Measurements from ENCODE around the gene ANKRD13A. TPM values are rescaled to one million over a fixed set of nuclear protein-coding genes. Genes with fewer than 3 reads are reported as not detected.

Gene ANKRD13A
- total and polyA plus RNA-seq, 2 of the 13 experiments (the other 11 are each of a cell fraction or from before 2014, with no cell fraction given): 34.1 to 41.6 TPM

GRCh38 chr12:110048242-110049027 lies 49.2 kb downstream of the ANKRD13A start, which contains the start of gene C12orf76 (continued):
- no peak for TF ChIP-seq ZSCAN30 (CRISPR knock-in tag; IDR thresholded peaks at IDR 0.05)
- TF ChIP-seq ZNF33B (CRISPR knock-in tag; IDR thresholded peaks at IDR 0.05): no peak
- TF ChIP-seq HMG20A (CRISPR knock-in tag; IDR thresholded peaks at IDR 0.05; ENCODE audit: borderline replicate concordance): peak; percentile 46; the same call in 1 of the 2 replicates
- peak; percentile 84; the same call in 1 of the 2 replicates for TF ChIP-seq RFXAP (CRISPR knock-in tag; IDR thresholded peaks at IDR 0.05; ENCODE audit: borderline replicate concordance)
- peak; percentile 84 for TF ChIP-seq ZNF883 (CRISPR knock-in tag; IDR thresholded peaks at IDR 0.05; ENCODE audit: not compliant biosample characterization)
- TF ChIP-seq ZNF30 (CRISPR knock-in tag; IDR thresholded peaks at IDR 0.05): no peak
- TF ChIP-seq FOXK2 (IDR thresholded peaks at IDR 0.05): no peak
- no peak for TF ChIP-seq KLF9 (CRISPR knock-in tag; IDR thresholded peaks at IDR 0.05; ENCODE audit: low read depth)
- TF ChIP-seq MEF2D (CRISPR knock-in tag; IDR thresholded peaks at IDR 0.05): peak; percentile 85
- no peak for TF ChIP-seq ZNF432 (CRISPR knock-in tag; IDR thresholded peaks at IDR 0.05; ENCODE audit: borderline replicate concordance)
- TF ChIP-seq, protein P1, sequence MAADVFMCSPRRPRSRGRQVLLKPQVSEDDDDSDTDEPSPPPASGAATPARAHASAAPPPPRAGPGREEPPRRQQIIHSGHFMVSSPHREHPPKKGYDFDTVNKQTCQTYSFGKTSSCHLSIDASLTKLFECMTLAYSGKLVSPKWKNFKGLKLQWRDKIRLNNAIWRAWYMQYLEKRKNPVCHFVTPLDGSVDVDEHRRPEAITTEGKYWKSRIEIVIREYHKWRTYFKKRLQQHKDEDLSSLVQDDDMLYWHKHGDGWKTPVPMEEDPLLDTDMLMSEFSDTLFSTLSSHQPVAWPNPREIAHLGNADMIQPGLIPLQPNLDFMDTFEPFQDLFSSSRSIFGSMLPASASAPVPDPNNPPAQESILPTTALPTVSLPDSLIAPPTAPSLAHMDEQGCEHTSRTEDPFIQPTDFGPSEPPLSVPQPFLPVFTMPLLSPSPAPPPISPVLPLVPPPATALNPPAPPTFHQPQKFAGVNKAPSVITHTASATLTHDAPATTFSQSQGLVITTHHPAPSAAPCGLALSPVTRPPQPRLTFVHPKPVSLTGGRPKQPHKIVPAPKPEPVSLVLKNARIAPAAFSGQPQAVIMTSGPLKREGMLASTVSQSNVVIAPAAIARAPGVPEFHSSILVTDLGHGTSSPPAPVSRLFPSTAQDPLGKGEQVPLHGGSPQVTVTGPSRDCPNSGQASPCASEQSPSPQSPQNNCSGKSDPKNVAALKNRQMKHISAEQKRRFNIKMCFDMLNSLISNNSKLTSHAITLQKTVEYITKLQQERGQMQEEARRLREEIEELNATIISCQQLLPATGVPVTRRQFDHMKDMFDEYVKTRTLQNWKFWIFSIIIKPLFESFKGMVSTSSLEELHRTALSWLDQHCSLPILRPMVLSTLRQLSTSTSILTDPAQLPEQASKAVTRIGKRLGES (CRISPR knock-in tag; IDR thresholded peaks at IDR 0.05; ENCODE audit: borderline replicate concordance): no peak
- no peak for TF ChIP-seq ZNF205 (CRISPR knock-in tag; IDR thresholded peaks at IDR 0.05)
- no peak for TF ChIP-seq CEBPB (IDR thresholded peaks at IDR 0.05; ENCODE audit: borderline replicate concordance, low read depth, low read length)
- no peak for TF ChIP-seq CEBPZ (IDR thresholded peaks at IDR 0.05; ENCODE audit: low read length)
- peak; percentile 60; the same call in 1 of the 2 replicates for TF ChIP-seq RAD21 (CRISPR knock-in tag; IDR thresholded peaks at IDR 0.05)
- TF ChIP-seq EEA1 (CRISPR knock-in tag; IDR thresholded peaks at IDR 0.05; ENCODE audit: borderline replicate concordance): no peak
- TF ChIP-seq ZNF382 (CRISPR knock-in tag; IDR thresholded peaks at IDR 0.05; ENCODE audit: borderline replicate concordance): no peak
- TF ChIP-seq ZNF749 (CRISPR knock-in tag; IDR thresholded peaks at IDR 0.05; ENCODE audit: borderline replicate concordance): no peak
- TF ChIP-seq TSC22D2 (CRISPR knock-in tag; IDR thresholded peaks at IDR 0.05; ENCODE audit: borderline replicate concordance): 0 out of 2 replicates have a peak, but pooled peaks have one; percentile 73
- TF ChIP-seq ZBTB3 (CRISPR knock-in tag; IDR thresholded peaks at IDR 0.05; ENCODE audit: borderline replicate concordance, low read depth): peak; percentile 31; the same call in 1 of the 2 replicates
- TF ChIP-seq ZNF20 (CRISPR knock-in tag; IDR thresholded peaks at IDR 0.05): no peak
- no peak for TF ChIP-seq ZNF549 (CRISPR knock-in tag; IDR thresholded peaks at IDR 0.05)
- no peak for TF ChIP-seq ZNF879 (CRISPR knock-in tag; IDR thresholded peaks at IDR 0.05)
- TF ChIP-seq ZMYM4 (CRISPR knock-in tag; IDR thresholded peaks at IDR 0.05): peak; percentile 74
- 0 out of 2 replicates have a peak, but pooled peaks have one; percentile 24 for TF ChIP-seq ONECUT2 (CRISPR knock-in tag; IDR thresholded peaks at IDR 0.05)

Measured in HepG2 (cell line).